Measurements from ENCODE around the gene ZFP36. TPM values are rescaled to one million over a fixed set of nuclear protein-coding genes. Genes with fewer than 3 reads are reported as not detected.

The ZFP36 gene
- total RNA-seq, 2 donors from 2014 or later = 96.5 to 170 TPM

- Histone ChIP-seq H3K36me3 (no peaks in the 10 kb centered on the region), H3K27me3 (replicated peaks; ENCODE audit: insufficient read depth) (no peaks in the 10 kb centered on the region), H3K27ac (peak overlapping the region; percentile 9 to 31), H3K9me3 (no peaks in the 10 kb centered on the region), H3K4me3 (no peak overlapping the region), H3K4me1 (replicated peaks) (peaks cover 11% of the 10 kb centered on the region)
- 94% methylated on average over 4 of the region's 4 CpGs for WGBS
- TF ChIP-seq POLR2A (IDR thresholded peaks at IDR 0.05) (no peak), POLR2AphosphoS5 (IDR thresholded peaks at IDR 0.05) (no peak)
- TF ChIP-seq, protein P1, sequence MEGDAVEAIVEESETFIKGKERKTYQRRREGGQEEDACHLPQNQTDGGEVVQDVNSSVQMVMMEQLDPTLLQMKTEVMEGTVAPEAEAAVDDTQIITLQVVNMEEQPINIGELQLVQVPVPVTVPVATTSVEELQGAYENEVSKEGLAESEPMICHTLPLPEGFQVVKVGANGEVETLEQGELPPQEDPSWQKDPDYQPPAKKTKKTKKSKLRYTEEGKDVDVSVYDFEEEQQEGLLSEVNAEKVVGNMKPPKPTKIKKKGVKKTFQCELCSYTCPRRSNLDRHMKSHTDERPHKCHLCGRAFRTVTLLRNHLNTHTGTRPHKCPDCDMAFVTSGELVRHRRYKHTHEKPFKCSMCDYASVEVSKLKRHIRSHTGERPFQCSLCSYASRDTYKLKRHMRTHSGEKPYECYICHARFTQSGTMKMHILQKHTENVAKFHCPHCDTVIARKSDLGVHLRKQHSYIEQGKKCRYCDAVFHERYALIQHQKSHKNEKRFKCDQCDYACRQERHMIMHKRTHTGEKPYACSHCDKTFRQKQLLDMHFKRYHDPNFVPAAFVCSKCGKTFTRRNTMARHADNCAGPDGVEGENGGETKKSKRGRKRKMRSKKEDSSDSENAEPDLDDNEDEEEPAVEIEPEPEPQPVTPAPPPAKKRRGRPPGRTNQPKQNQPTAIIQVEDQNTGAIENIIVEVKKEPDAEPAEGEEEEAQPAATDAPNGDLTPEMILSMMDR (IDR thresholded peaks at IDR 0.05) = no peak
- intact Hi-C loops (cut with DNase I) = loop anchor here (5.0 kb wide), 1 partner anchor 133 kb away; the partner anchor contains the start of gene EID2B
- DNase-seq (ENCODE audit: low spot score) = no peak
These were observed 7.0 kb upstream of the ZFP36 start for GRCh38 chr19:39399668-39400050.

- Histone ChIP-seq H3K27me3 (replicated peaks; ENCODE audit: insufficient read depth) (no peaks in the 10 kb centered on the region), H3K4me3 (no peak overlapping the region), H3K4me1 (replicated peaks) (peaks cover 13% of the 10 kb centered on the region), H3K9me3 (no peaks in the 10 kb centered on the region), H3K27ac (peak overlapping the region; percentile 9 to 31), H3K36me3 (no peaks in the 10 kb centered on the region)
- 72% methylated on average over 4 of the region's 4 CpGs for WGBS
- no peak for DNase-seq (ENCODE audit: low spot score)
- TF ChIP-seq POLR2A (IDR thresholded peaks at IDR 0.05) = no peak
- TF ChIP-seq, protein P1 (IDR thresholded peaks at IDR 0.05) = no peak
- TF ChIP-seq POLR2AphosphoS5 (IDR thresholded peaks at IDR 0.05) = no peak
- intact Hi-C loops (cut with DNase I) = no loop called here
These were observed 6.6 kb upstream of the ZFP36 start for GRCh38 chr19:39400061-39400460.

DNA sequence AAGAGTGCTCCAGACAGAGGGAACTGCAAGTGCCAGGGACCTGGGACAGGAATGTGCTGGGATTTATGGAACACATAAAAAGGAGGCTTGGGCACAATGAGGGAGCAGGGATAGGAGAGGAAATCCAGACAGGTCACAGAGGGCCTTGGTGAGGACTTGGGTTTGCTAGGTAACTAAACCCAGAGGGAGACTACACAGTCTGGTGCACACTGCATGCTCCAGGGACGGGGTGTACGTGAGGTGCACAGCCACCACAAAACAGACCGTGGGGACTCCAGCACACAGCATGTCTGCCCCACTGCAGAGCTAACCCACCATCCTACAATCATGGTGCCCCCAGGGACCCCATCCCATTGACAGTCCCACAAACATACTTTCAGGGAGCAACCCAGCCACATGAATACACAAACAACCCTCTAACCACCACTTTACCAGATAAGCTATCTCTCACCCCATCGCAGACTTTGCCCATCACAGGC lies 5.5 kb upstream of the ZFP36 start:
- peaks cover 13% of the 10 kb centered on the region for H3K4me1 ChIP-seq (replicated peaks)
- no peaks in the 10 kb centered on the region for H3K9me3 ChIP-seq
- peak overlapping the region; percentile 100 for H3K27ac ChIP-seq
- H3K27me3 ChIP-seq (replicated peaks; ENCODE audit: insufficient read depth) = no peaks in the 10 kb centered on the region
- H3K4me3 ChIP-seq = no peak overlapping the region
- intact Hi-C loops (cut with DNase I) = no loop called here
- TF ChIP-seq, protein P1 (IDR thresholded peaks at IDR 0.05) = no peak
- TF ChIP-seq POLR2AphosphoS5 (IDR thresholded peaks at IDR 0.05) (no peak), POLR2A (IDR thresholded peaks at IDR 0.05) (no peak)
- WGBS = 65% methylated on average over 4 of the region's 4 CpGs
- no peak for DNase-seq (ENCODE audit: low spot score)
- no peaks in the 10 kb centered on the region for H3K36me3 ChIP-seq

- no peaks in the 10 kb centered on the region for H3K27me3 ChIP-seq (replicated peaks; ENCODE audit: insufficient read depth)
- H3K36me3 ChIP-seq = no peaks in the 10 kb centered on the region
- DNase-seq (ENCODE audit: low spot score) = peak; percentile 33
- intact Hi-C loops (cut with DNase I) = no loop called here
- no peak overlapping the region for H3K4me3 ChIP-seq
- H3K9me3 ChIP-seq = no peaks in the 10 kb centered on the region
- WGBS = 56% methylated on average over 25 of the region's 25 CpGs
- peaks cover 13% of the 10 kb centered on the region for H3K4me1 ChIP-seq (replicated peaks)
- no peak for TF ChIP-seq POLR2AphosphoS5 (IDR thresholded peaks at IDR 0.05)
- peak overlapping the region; percentile 100 for H3K27ac ChIP-seq
These were observed 4.9 kb upstream of the ZFP36 start for GRCh38 chr19:39401549-39402345.

GRCh38 chr19:39402346-39403300 lies 4.0 kb upstream of the ZFP36 start:
- H3K9me3 ChIP-seq = no peaks in the 10 kb centered on the region
- DNase-seq (ENCODE audit: low spot score) = peak; percentile 93
- peaks cover 13% of the 10 kb centered on the region for H3K4me1 ChIP-seq (replicated peaks)
- peak overlapping the region; percentile 100 for H3K27ac ChIP-seq
- intact Hi-C loops (cut with DNase I) = no loop called here
- no peaks in the 10 kb centered on the region for H3K27me3 ChIP-seq (replicated peaks; ENCODE audit: insufficient read depth)
- peak overlapping the region; percentile 39 to 51 for H3K4me3 ChIP-seq
- WGBS = under 1% methylated on average over 44 of the region's 59 CpGs
- TF ChIP-seq POLR2AphosphoS5 (IDR thresholded peaks at IDR 0.05) (peak; percentile 90), POLR2A (IDR thresholded peaks at IDR 0.05) (peak; percentile 54)
- TF ChIP-seq, protein P1 (IDR thresholded peaks at IDR 0.05) = peak in 1 of 4 experiments; percentile 25
- H3K36me3 ChIP-seq = no peaks in the 10 kb centered on the region

Measured in prostate gland (tissue), 2 donors.